Measurements from ENCODE around the gene SLC29A3. TPM values are rescaled to one million over a fixed set of nuclear protein-coding genes. Genes with fewer than 3 reads are reported as not detected.
A peak's percentile ranks its signal among the peaks of the same experiment; 100 is the strongest.

Gene SLC29A3
- total RNA-seq, 3 donors from 2014 or later (not counting 1 experiment from before 2014, with no cell fraction given) = 4.0 to 6.6 (median 5.3) TPM

- no peak for TF ChIP-seq CTCF (IDR thresholded peaks at IDR 0.05)
- DNase-seq (no peak), ATAC-seq (no peak)
- H3K9me3 Mint-ChIP-seq = no peaks in the 10 kb centered on the region
- H3K36me3 Mint-ChIP-seq = no peaks in the 10 kb centered on the region
- WGBS (ENCODE audit: insufficient coverage) = 90% methylated on average over 7 of the region's 7 CpGs
- intact Hi-C loops (cut with micrococcal nuclease) = no loop called here
- H3K27ac Mint-ChIP-seq = no peak overlapping the region
- peaks cover 3% of the 10 kb centered on the region for H3K36me3 ChIP-seq (ENCODE audit: control insufficient read depth, insufficient read depth, low read length)
- H3K4me1 Mint-ChIP-seq = peaks cover 0 to 8% of the 10 kb centered on the region in 2 donors
- no peak overlapping the region for H3K27ac ChIP-seq (ENCODE audit: low read length)
- no peak overlapping the region for H3K4me3 ChIP-seq (ENCODE audit: low read length)
- no peaks in the 10 kb centered on the region for H3K9me3 ChIP-seq (ENCODE audit: control insufficient read depth, insufficient read depth, low read length)
- no peaks in the 10 kb centered on the region for H3K27me3 Mint-ChIP-seq (ENCODE audit: low read depth in 2 of 2)
- H3K27me3 ChIP-seq (ENCODE audit: control insufficient read depth, insufficient read depth, low read length) = no peaks in the 10 kb centered on the region
- no peak overlapping the region for H3K4me3 Mint-ChIP-seq
- no peaks in the 10 kb centered on the region for H3K4me1 ChIP-seq (ENCODE audit: control insufficient read depth, insufficient read depth, low read length)
Measured at GRCh38 chr10:71349406-71349805, 30.3 kb downstream of the SLC29A3 start.

- no peak for TF ChIP-seq CTCF (IDR thresholded peaks at IDR 0.05)
- peaks cover 9% of the 10 kb centered on the region for H3K36me3 ChIP-seq (ENCODE audit: control insufficient read depth, insufficient read depth, low read length)
- Mint-ChIP-seq H3K4me1 (peaks cover 0 to 4% of the 10 kb centered on the region in 2 donors), H3K9me3 (no peaks in the 10 kb centered on the region), H3K4me3 (no peak overlapping the region), H3K36me3 (no peaks in the 10 kb centered on the region), H3K27me3 (ENCODE audit: low read depth in 2 of 2) (no peaks in the 10 kb centered on the region), H3K27ac (no peak overlapping the region)
- H3K9me3 ChIP-seq (ENCODE audit: control insufficient read depth, insufficient read depth, low read length) = no peaks in the 10 kb centered on the region
- H3K27ac ChIP-seq (ENCODE audit: low read length) = no peak overlapping the region
- ATAC-seq (no peak), DNase-seq (peak in 1 of 2 donors; percentile 11)
- H3K4me3 ChIP-seq (ENCODE audit: low read length) = no peak overlapping the region
- intact Hi-C loops (cut with micrococcal nuclease) = no loop called here
- 71% methylated on average over 6 of the region's 6 CpGs for WGBS (ENCODE audit: insufficient coverage)
- H3K4me1 ChIP-seq (ENCODE audit: control insufficient read depth, insufficient read depth, low read length) = no peaks in the 10 kb centered on the region
- H3K27me3 ChIP-seq (ENCODE audit: control insufficient read depth, insufficient read depth, low read length) = no peaks in the 10 kb centered on the region
Measured at GRCh38 chr10:71351087-71351486, 32.0 kb downstream of the SLC29A3 start.

- no peak for TF ChIP-seq CTCF (IDR thresholded peaks at IDR 0.05)
- Mint-ChIP-seq H3K9me3 (no peaks in the 10 kb centered on the region), H3K4me3 (no peak overlapping the region), H3K36me3 (no peaks in the 10 kb centered on the region), H3K27ac (no peak overlapping the region), H3K4me1 (peaks cover 0 to 4% of the 10 kb centered on the region in 2 donors), H3K27me3 (ENCODE audit: low read depth in 2 of 2) (no peaks in the 10 kb centered on the region)
- ATAC-seq (no peak), DNase-seq (no peak)
- Histone ChIP-seq H3K4me3 (ENCODE audit: low read length) (no peak overlapping the region), H3K27ac (ENCODE audit: low read length) (no peak overlapping the region), H3K9me3 (ENCODE audit: control insufficient read depth, insufficient read depth, low read length) (no peaks in the 10 kb centered on the region), H3K27me3 (ENCODE audit: control insufficient read depth, insufficient read depth, low read length) (no peaks in the 10 kb centered on the region), H3K36me3 (ENCODE audit: control insufficient read depth, insufficient read depth, low read length) (peaks cover 14% of the 10 kb centered on the region), H3K4me1 (ENCODE audit: control insufficient read depth, insufficient read depth, low read length) (no peaks in the 10 kb centered on the region)
- intact Hi-C loops (cut with micrococcal nuclease) = no loop called here
- 92% methylated on average over 14 of the region's 14 CpGs for WGBS (ENCODE audit: insufficient coverage)
Measured at GRCh38 chr10:71351628-71352319, 32.7 kb downstream of the SLC29A3 start.

GRCh38 chr10:71353639-71354038 lies 34.6 kb downstream of the SLC29A3 start:
- peaks cover 19% of the 10 kb centered on the region for H3K36me3 ChIP-seq (ENCODE audit: control insufficient read depth, insufficient read depth, low read length)
- H3K27ac ChIP-seq (ENCODE audit: low read length) = no peak overlapping the region
- Mint-ChIP-seq H3K9me3 (no peaks in the 10 kb centered on the region), H3K27me3 (ENCODE audit: low read depth in 2 of 2) (no peaks in the 10 kb centered on the region), H3K4me1 (peaks cover 0 to 4% of the 10 kb centered on the region in 2 donors), H3K36me3 (no peaks in the 10 kb centered on the region), H3K4me3 (no peak overlapping the region), H3K27ac (no peak overlapping the region)
- H3K27me3 ChIP-seq (ENCODE audit: control insufficient read depth, insufficient read depth, low read length) = no peaks in the 10 kb centered on the region
- ATAC-seq (no peak), DNase-seq (no peak)
- no peak overlapping the region for H3K4me3 ChIP-seq (ENCODE audit: low read length)
- TF ChIP-seq CTCF (IDR thresholded peaks at IDR 0.05) = no peak
- peaks cover 8% of the 10 kb centered on the region for H3K4me1 ChIP-seq (ENCODE audit: control insufficient read depth, insufficient read depth, low read length)
- 72% methylated on average over 9 of the region's 9 CpGs for WGBS (ENCODE audit: insufficient coverage)
- H3K9me3 ChIP-seq (ENCODE audit: control insufficient read depth, insufficient read depth, low read length) = no peaks in the 10 kb centered on the region
- intact Hi-C loops (cut with micrococcal nuclease) = no loop called here

All from natural killer cell (primary cell).